ENCODE data around the gene RIPK3.

DNA sequence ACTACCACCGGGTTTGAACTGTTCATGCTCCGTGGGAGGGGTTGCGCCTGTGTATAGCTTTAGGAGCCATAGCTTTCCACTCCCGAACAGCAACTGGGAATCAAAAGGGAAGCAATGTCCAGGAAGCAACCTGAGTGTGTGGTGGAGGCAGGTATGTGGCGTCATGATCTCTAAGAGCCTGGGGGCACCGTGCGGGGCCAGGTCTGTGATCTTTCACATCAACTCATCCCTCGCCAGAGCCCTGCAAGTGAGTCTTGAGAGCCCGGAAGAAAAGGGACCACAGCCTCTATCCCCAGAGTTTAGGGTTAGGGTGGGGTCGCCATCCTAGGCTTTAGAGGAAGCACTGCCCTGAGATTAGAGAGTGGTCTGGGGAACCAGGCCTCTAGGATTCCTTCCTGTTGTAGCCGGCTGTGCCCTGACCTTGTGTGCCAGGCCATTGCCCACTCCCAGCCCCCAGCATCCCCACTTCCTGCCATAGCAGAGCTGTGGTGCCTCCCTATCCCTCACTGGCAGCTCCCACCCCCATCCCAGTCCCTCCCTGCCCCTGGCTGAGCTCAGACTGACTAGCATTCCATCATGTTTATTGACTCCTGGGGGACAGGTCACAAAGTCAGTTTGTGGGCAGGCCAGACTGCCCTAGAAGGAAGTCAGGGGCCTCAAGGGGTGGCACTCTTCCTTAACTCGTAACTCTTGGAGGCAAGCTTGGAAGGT lies 4.2 kb downstream of the RIPK3 start:
- no peak for TF ChIP-seq GATA2 (IDR thresholded peaks at IDR 0.05; ENCODE audit: low read depth, low read length)
- TF ChIP-seq GATA3 (IDR thresholded peaks at IDR 0.05; ENCODE audit: low read depth, low read length): no peak

Data from SH-SY5Y (cell line).